Ovary (tissue), 9 donors: ENCODE results near the gene RNF182. TPM values are rescaled to one million over a fixed set of nuclear protein-coding genes. Genes with fewer than 3 reads are reported as not detected.

Experiments
- DNase-seq, 5 donors: peaks; one replicate each; pipeline ENCODE4 v3.0.0-alpha.2; 2019 to 2020
- H3K27ac ChIP-seq, 2 donors: fragments of 200-600 bp; one replicate each; pipeline versions ENCODE4 v1.5.1 to v1.8.0; 2019 to 2022
- H3K27me3 ChIP-seq: fragments of 200-600 bp; one replicate; pipeline ENCODE4 v1.8.0; 2022
- H3K36me3 ChIP-seq: fragments of 200-600 bp; sonication (generic); one replicate; pipeline ENCODE4 v1.5.1; 2019
- H3K4me1 ChIP-seq: one replicate; pipeline ENCODE4 v1.8.1; 2013; ENCODE audit warnings: mild to moderate bottlenecking, moderate library complexity; ENCODE audit not compliant: insufficient read depth
- H3K4me3 ChIP-seq: fragments of 200-600 bp; sonication (generic); one replicate; pipeline ENCODE4 v1.5.1; 2017
- H3K9me3 ChIP-seq, 2 donors: fragments of 200-600 bp in 1 of 2; sonication (generic) in 1 of 2; one replicate each; pipeline versions ENCODE4 v1.5.1 to v1.8.1; 2013 to 2019; ENCODE audit warnings: mild to moderate bottlenecking in 1 of 2, moderate library complexity in 1 of 2
- CTCF ChIP-seq, 3 donors: fragments of 450-650 bp in 2 of 3; fragments of 200-600 bp in 1 of 3; IDR thresholded peaks; one replicate each; pipeline versions ENCODE4 v1.5.1 to v1.8.0; 2016 to 2022; ENCODE audit warnings: antibody characterized with exemption in 3 of 3, mild to moderate bottlenecking in 1 of 3
- EP300 ChIP-seq: sonication (generic); formaldehyde crosslinking; IDR thresholded peaks from one replicate; pipeline ENCODE4 v1.6.1; 2017; ENCODE audit warnings: antibody characterized with exemption
- POLR2A ChIP-seq: fragments of 450-650 bp; IDR thresholded peaks from one replicate; pipeline ENCODE4 v1.6.1; 2017; ENCODE audit warnings: antibody characterized with exemption, mild to moderate bottlenecking, moderate library complexity
- WGBS, 3 donors: extraction: QIAGEN DNeasy Blood & Tissue Kit in 1 of 3; methylation state at CpG; one replicate each; pipeline versions ENCODE4 v1.1.5 to v1.1.7; 2013 to 2017; 5-methylcytosine and 5-hydroxymethylcytosine counted together
- intact Hi-C, 4 donors: fragments of 100-400 bp; cut with DNase I; formaldehyde crosslinking; loops; one replicate each; pipeline versions ENCODE4 v1.11.0 to v1.15.1; 2022 to 2023
- polyA plus RNA-seq, 2 donors: library from polyadenylated mRNA; stranded (reverse); fragments of 200-250 nt in 1 of 2; fragments of 350-450 nt in 1 of 2; fragmentation: Illumina TruSeq in 1 of 2; extraction: RNeasy Lipid Tissue Mini Kit (QIAGEN cat#74804) in 1 of 2; gene quantifications; one replicate each; pipeline ENCODE4 v1.2.3, GENCODE V29; 2013 to 2014
- total RNA-seq, 7 donors: library from RNA; depleted of rRNA in 2 of 7; stranded (reverse); fragments of >200 nt in 2 of 7; fragmentation: NEBNext Ultra II Directional in 3 of 7; extraction: Animal tissue kit (Norgen Biotek cat#: 25700) in 3 of 7; gene quantifications; one replicate each; pipeline versions ENCODE4 v1.1.0 to v1.2.4, GENCODE V29; 2016 to 2023
- donor health status: DM: no; HTN: no; CAD: no; lungs with moderate emphysema.
- donor health status: DM: no; HTN: no; CAD: no.
- donor health status: Bipolar disorder and iron deficiency.
- donor health status: DM: yes; HTN: yes; CAD: no.
- donor health status: DM: no; HTN: no; CAD: no.
- donor health status: DM: yes; HTN: yes; CAD: no.

The RNF182 gene
- total and polyA plus RNA-seq, 9 donors, result 0.42 to 3.9 (median 0.93) TPM; not detected in 1

GRCh38 chr6:13902922-13903321 lies 21.8 kb upstream of the RNF182 start:
- no peak for DNase-seq
- Histone ChIP-seq H3K4me3 (no peak overlapping the region), H3K27me3 (no peaks in the 10 kb centered on the region), H3K27ac (no peak overlapping the region), H3K4me1 (no peaks in the 10 kb centered on the region), H3K36me3 (no peaks in the 10 kb centered on the region), H3K9me3 (no peaks in the 10 kb centered on the region)
- TF ChIP-seq EP300, result no peak
- TF ChIP-seq POLR2A, result no peak
- no peak for TF ChIP-seq CTCF (IDR thresholded peaks at IDR 0.05)
- 76 to 80% (median 77%) methylated on average over 6 of the region's 6 CpGs for WGBS, 3 donors
- intact Hi-C loops, result no loop called here

- intact Hi-C loops, result no loop called here
- Histone ChIP-seq H3K4me3 (no peak overlapping the region), H3K27me3 (no peaks in the 10 kb centered on the region), H3K9me3 (no peaks in the 10 kb centered on the region), H3K36me3 (no peaks in the 10 kb centered on the region), H3K4me1 (no peaks in the 10 kb centered on the region), H3K27ac (no peak overlapping the region)
- 40 to 74% (median 60%) methylated on average over 3 of the region's 3 CpGs for WGBS, 3 donors
- no peak for DNase-seq
- TF ChIP-seq CTCF (IDR thresholded peaks at IDR 0.05) (no peak), POLR2A (no peak), EP300 (no peak)
Measured at GRCh38 chr6:13903364-13903763, 21.4 kb upstream of the RNF182 start.

GRCh38 chr6:13907001-13907350 lies 17.8 kb upstream of the RNF182 start:
- TF ChIP-seq EP300, result no peak
- no peak for TF ChIP-seq POLR2A
- no peak for TF ChIP-seq CTCF (IDR thresholded peaks at IDR 0.05)
- H3K27ac ChIP-seq, result no peak overlapping the region
- H3K4me3 ChIP-seq, result no peak overlapping the region
- no peaks in the 10 kb centered on the region for H3K36me3 ChIP-seq
- no peaks in the 10 kb centered on the region for H3K4me1 ChIP-seq
- DNase-seq, result no peak
- WGBS, 3 donors, result 68 to 80% (median 70%) methylated on average over 2 of the region's 2 CpGs
- no peaks in the 10 kb centered on the region for H3K9me3 ChIP-seq
- no peaks in the 10 kb centered on the region for H3K27me3 ChIP-seq
- intact Hi-C loops, result no loop called here

- Histone ChIP-seq H3K4me3 (no peak overlapping the region), H3K9me3 (no peaks in the 10 kb centered on the region), H3K27ac (no peak overlapping the region), H3K4me1 (no peaks in the 10 kb centered on the region), H3K36me3 (no peaks in the 10 kb centered on the region), H3K27me3 (no peaks in the 10 kb centered on the region)
- 58 to 69% (median 62%) methylated on average over 2 of the region's 2 CpGs for WGBS, 3 donors
- intact Hi-C loops, result no loop called here
- DNase-seq, result no peak
- TF ChIP-seq EP300 (no peak), POLR2A (no peak), CTCF (IDR thresholded peaks at IDR 0.05) (no peak)
Measured at GRCh38 chr6:13907614-13908215, 17.0 kb upstream of the RNF182 start.
